Endodermal cell (in vitro differentiated cells): ENCODE measurements around the gene ABLIM3. TPM values are rescaled to one million over a fixed set of nuclear protein-coding genes. Genes with fewer than 3 reads are reported as not detected.

Experiments
- DNase-seq: peaks from one replicate; pipeline ENCODE4 v3.0.0-alpha.2; 2017
- H3K27ac ChIP-seq: 2 replicates; pipeline ENCODE4 v1.5.1; 2013; ENCODE audit warnings: mild to moderate bottlenecking, low read depth, low read length, moderate library complexity
- H3K27me3 ChIP-seq: 2 replicates; pipeline ENCODE4 v1.6.1; 2013; ENCODE audit warnings: mild to moderate bottlenecking, low read length, moderate library complexity; ENCODE audit not compliant: insufficient read depth, control insufficient read depth, poor library complexity, severe bottlenecking
- H3K36me3 ChIP-seq: 2 replicates; pipeline ENCODE4 v1.7.0; 2013; ENCODE audit warnings: mild to moderate bottlenecking, low read length, moderate library complexity; ENCODE audit not compliant: control insufficient read depth, insufficient read depth
- H3K4me1 ChIP-seq: one replicate; pipeline ENCODE4 v1.7.0; 2013; ENCODE audit warnings: low read length; ENCODE audit not compliant: control insufficient read depth, insufficient read depth
- H3K4me3 ChIP-seq: 2 replicates; pipeline ENCODE4 v1.5.1; 2013; ENCODE audit warnings: mild to moderate bottlenecking, low read length, moderate library complexity
- H3K9ac ChIP-seq: 2 replicates; pipeline ENCODE4 v1.6.1; 2013; ENCODE audit warnings: mild to moderate bottlenecking, low read length, moderate library complexity; ENCODE audit not compliant: poor library complexity, severe bottlenecking; ENCODE audit errors: extremely low read depth
- H3K9me3 ChIP-seq: 2 replicates; pipeline ENCODE4 v1.6.1; 2013; ENCODE audit warnings: mild to moderate bottlenecking, low read length, moderate library complexity; ENCODE audit not compliant: control insufficient read depth
- H3K27ac Mint-ChIP-seq: 2 replicates; pipeline ENCODE4 v1.8.0; 2020; ENCODE audit warnings: mixed read lengths
- H3K27me3 Mint-ChIP-seq: 2 replicates; pipeline ENCODE4 v1.8.0; 2021; ENCODE audit warnings: mild to moderate bottlenecking, mixed read lengths; ENCODE audit not compliant: insufficient read depth
- H3K36me3 Mint-ChIP-seq: 2 replicates; pipeline ENCODE4 v1.8.0; 2020; ENCODE audit warnings: low read depth, mixed read lengths
- H3K4me1 Mint-ChIP-seq: 2 replicates; pipeline ENCODE4 v1.8.0; 2020; ENCODE audit warnings: mixed read lengths
- H3K4me3 Mint-ChIP-seq: 2 replicates; pipeline ENCODE4 v1.8.0; 2020; ENCODE audit warnings: mild to moderate bottlenecking, moderate library complexity, mixed read lengths
- H3K9me3 Mint-ChIP-seq: 2 replicates; pipeline ENCODE4 v1.8.0; 2020; ENCODE audit warnings: mild to moderate bottlenecking, mixed read lengths
- WGBS, 2 experiments: methylation state at CpG; one replicate each; pipeline versions ENCODE4 v1.1.5 to v1.1.7; 2013; ENCODE audit warnings: missing lambda C conversion rate in 2 of 2, mixed read lengths in 1 of 2; ENCODE audit not compliant: insufficient coverage in 1 of 2, insufficient read length in 1 of 2; 5-methylcytosine and 5-hydroxymethylcytosine counted together
- total RNA-seq, 2 donors: library from RNA; stranded (reverse); fragmentation: NEBNext Ultra II Directional in 1 of 2; extraction: Animal tissue kit (Norgen Biotek cat#: 25700) in 1 of 2; gene quantifications; 2 replicates in 1 of 2; 3 replicates in 1 of 2; pipeline ENCODE4 v1.2.1, GENCODE V29; 2021
- TF ChIP-seq, protein P1 (sequence below): fragments of 200-600 bp; sonication (generic); conservative IDR thresholded peaks from 2 replicates; pipeline ENCODE4 v1.5.0; 2021; ENCODE audit warnings: antibody characterized with exemption, mild to moderate bottlenecking

The ABLIM3 gene
- total RNA-seq, 2 donors from 2014 or later: 0.24 to 0.66 TPM

DNA sequence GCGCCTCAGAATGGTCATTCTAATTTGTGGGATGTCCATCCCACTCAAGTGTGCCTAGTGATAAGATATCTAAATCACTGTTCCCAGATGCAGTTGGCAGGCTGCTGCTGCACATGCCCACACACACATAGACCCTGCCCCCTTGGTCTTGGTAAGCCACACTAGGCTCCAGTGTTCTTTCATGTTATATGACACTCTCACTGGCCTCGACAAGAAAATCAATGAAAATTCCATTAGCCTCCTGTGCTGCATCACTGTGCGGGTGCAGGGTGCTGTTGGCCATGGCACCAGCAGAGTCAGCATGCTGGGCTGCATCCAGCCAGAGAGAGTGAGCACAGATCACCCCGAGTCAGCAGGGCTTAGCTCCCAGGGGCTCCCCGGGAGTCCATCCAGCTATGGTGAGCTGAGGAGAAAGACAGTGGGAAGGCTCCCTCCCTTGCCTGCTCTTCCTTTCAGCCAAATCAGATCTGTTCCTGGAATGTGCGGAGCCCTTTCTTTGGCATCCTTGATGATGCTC lies 59.9 kb downstream of the ABLIM3 start:
- H3K9me3 Mint-ChIP-seq: no peaks in the 10 kb centered on the region
- WGBS, 2 experiments: 83 to 88% methylated on average over 4 to 6 of the region's 6 CpGs
- H3K4me1 Mint-ChIP-seq: no peaks in the 10 kb centered on the region
- Histone ChIP-seq H3K36me3 (no peaks in the 10 kb centered on the region), H3K27me3 (peaks cover 16% of the 10 kb centered on the region), H3K9me3 (no peaks in the 10 kb centered on the region), H3K4me3 (no peak overlapping the region), H3K27ac (no peak overlapping the region), H3K4me1 (no peaks in the 10 kb centered on the region), H3K9ac (no peak overlapping the region)
- H3K27me3 Mint-ChIP-seq: peaks cover 1% of the 10 kb centered on the region
- no peak for DNase-seq
- TF ChIP-seq, protein P1, sequence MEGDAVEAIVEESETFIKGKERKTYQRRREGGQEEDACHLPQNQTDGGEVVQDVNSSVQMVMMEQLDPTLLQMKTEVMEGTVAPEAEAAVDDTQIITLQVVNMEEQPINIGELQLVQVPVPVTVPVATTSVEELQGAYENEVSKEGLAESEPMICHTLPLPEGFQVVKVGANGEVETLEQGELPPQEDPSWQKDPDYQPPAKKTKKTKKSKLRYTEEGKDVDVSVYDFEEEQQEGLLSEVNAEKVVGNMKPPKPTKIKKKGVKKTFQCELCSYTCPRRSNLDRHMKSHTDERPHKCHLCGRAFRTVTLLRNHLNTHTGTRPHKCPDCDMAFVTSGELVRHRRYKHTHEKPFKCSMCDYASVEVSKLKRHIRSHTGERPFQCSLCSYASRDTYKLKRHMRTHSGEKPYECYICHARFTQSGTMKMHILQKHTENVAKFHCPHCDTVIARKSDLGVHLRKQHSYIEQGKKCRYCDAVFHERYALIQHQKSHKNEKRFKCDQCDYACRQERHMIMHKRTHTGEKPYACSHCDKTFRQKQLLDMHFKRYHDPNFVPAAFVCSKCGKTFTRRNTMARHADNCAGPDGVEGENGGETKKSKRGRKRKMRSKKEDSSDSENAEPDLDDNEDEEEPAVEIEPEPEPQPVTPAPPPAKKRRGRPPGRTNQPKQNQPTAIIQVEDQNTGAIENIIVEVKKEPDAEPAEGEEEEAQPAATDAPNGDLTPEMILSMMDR: no peak
- H3K4me3 Mint-ChIP-seq: no peak overlapping the region
- no peak overlapping the region for H3K27ac Mint-ChIP-seq
- H3K36me3 Mint-ChIP-seq: no peaks in the 10 kb centered on the region

DNA sequence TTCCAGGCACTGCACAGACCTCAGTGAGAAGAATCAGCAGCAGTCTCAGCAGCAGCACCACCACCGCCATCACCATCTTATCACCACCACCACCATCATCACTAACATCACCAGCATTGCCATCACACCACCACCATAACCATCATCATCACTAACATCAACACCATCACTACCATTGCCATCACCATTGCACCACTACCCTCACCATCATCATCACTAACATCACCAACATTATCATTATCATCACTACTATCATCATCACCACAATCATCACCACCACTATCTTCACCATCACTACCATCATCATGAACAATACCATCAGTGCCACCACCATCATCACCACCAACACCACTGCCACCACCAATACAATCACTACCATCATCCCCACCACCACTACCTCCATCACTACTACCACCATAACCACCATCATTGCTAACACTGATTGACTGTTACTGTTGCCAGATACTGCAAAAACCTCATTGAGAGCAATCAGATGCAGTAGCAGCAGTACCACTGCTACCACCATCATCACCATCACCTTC lies 61.7 kb downstream of the ABLIM3 start:
- peaks cover 1% of the 10 kb centered on the region for H3K27me3 Mint-ChIP-seq
- Histone ChIP-seq H3K27ac (no peak overlapping the region), H3K27me3 (peaks cover 16% of the 10 kb centered on the region), H3K36me3 (no peaks in the 10 kb centered on the region), H3K4me3 (no peak overlapping the region), H3K9ac (no peak overlapping the region), H3K9me3 (no peaks in the 10 kb centered on the region), H3K4me1 (no peaks in the 10 kb centered on the region)
- H3K4me3 Mint-ChIP-seq: no peak overlapping the region
- H3K36me3 Mint-ChIP-seq: no peaks in the 10 kb centered on the region
- H3K4me1 Mint-ChIP-seq: no peaks in the 10 kb centered on the region
- DNase-seq: no peak
- no peak overlapping the region for H3K27ac Mint-ChIP-seq
- TF ChIP-seq, protein P1: no peak
- H3K9me3 Mint-ChIP-seq: no peaks in the 10 kb centered on the region
- WGBS, 2 experiments: 89 to 92% methylated on average over 1 of the region's 1 CpG

DNA sequence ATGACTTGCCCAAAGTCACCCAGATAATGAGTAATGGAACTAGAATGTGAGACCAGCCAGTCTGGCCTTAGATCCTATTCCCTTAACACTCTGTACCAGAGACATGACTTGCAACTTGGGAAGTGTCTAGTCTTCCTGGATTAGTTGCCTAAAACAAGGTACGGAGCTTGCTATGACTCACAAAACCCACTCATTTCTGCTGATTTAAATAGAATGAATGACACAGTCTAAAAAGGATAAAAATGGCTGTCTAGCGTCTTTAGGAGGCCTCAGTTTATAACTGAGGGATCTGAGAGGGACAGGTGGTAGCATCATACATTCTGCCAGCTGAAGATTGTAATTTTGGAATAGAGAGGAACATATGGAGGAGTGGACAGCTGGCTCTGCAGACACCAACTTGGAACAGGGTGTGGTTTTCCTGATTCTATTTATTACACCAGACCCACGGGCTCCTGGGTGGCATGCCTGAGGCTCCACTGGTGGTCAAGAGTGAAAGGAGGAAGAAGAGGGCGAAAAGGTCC lies 62.7 kb downstream of the ABLIM3 start:
- Histone ChIP-seq H3K9me3 (no peaks in the 10 kb centered on the region), H3K4me1 (no peaks in the 10 kb centered on the region), H3K36me3 (no peaks in the 10 kb centered on the region), H3K4me3 (no peak overlapping the region), H3K27ac (no peak overlapping the region), H3K27me3 (peaks cover 16% of the 10 kb centered on the region), H3K9ac (no peak overlapping the region)
- TF ChIP-seq, protein P1: no peak
- no peaks in the 10 kb centered on the region for H3K4me1 Mint-ChIP-seq
- H3K4me3 Mint-ChIP-seq: no peak overlapping the region
- no peaks in the 10 kb centered on the region for H3K9me3 Mint-ChIP-seq
- no peak for DNase-seq
- peaks cover 1% of the 10 kb centered on the region for H3K27me3 Mint-ChIP-seq
- WGBS, 2 experiments: 94 to 100% methylated on average over 1 to 4 of the region's 4 CpGs
- H3K27ac Mint-ChIP-seq: no peak overlapping the region
- no peaks in the 10 kb centered on the region for H3K36me3 Mint-ChIP-seq
